ENCODE data around the gene CD81.

DNA sequence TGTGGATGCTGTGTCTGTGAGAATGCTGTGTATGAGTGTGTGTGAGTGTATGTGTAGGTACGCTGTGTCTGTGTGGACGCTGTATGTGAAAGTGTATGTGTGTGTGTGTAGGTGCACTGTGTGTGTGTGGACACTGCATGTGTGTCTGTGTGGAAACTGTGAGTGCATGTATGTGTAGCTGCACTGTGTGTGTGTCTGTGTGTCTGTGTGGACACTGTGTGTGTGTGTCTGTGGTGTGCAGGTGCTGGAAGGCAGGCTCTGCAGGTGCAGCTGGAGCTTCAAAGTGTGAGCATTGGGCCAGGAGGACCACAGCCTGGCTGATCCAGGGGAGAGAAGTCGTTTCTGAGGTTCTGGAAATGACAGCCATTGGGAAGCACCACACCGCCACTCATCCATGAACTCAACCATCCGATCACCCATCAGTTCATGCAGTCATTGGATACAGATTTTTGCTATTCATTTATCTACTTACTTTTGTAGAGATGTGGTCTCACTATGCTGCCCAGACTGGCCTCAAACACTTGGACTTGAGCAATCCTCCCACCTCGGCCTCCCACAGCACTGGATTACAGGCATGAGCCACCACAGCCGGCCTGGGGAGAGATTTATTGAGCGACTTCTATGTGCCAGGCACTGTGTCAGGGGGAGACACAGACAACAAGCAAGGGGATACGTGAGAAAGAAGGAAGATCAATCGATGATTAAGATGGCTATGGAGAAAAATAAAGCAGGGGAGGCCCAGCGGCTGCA, 57.6 kb downstream of the CD81 start:
- TF ChIP-seq, protein P1, sequence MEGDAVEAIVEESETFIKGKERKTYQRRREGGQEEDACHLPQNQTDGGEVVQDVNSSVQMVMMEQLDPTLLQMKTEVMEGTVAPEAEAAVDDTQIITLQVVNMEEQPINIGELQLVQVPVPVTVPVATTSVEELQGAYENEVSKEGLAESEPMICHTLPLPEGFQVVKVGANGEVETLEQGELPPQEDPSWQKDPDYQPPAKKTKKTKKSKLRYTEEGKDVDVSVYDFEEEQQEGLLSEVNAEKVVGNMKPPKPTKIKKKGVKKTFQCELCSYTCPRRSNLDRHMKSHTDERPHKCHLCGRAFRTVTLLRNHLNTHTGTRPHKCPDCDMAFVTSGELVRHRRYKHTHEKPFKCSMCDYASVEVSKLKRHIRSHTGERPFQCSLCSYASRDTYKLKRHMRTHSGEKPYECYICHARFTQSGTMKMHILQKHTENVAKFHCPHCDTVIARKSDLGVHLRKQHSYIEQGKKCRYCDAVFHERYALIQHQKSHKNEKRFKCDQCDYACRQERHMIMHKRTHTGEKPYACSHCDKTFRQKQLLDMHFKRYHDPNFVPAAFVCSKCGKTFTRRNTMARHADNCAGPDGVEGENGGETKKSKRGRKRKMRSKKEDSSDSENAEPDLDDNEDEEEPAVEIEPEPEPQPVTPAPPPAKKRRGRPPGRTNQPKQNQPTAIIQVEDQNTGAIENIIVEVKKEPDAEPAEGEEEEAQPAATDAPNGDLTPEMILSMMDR (conservative IDR thresholded peaks at IDR 0.05; ENCODE audit: low read depth in 2 of 2), result no peak
- no peak for TF ChIP-seq POLR2AphosphoS5 (IDR thresholded peaks at IDR 0.05; ENCODE audit: low read depth)
- TF ChIP-seq NANOG (IDR thresholded peaks at IDR 0.05; ENCODE audit: borderline replicate concordance), result no peak
- TF ChIP-seq EZH2 (IDR thresholded peaks at IDR 0.05; ENCODE audit: low read depth, unreplicated experiment), result no peak
- TF ChIP-seq STAT1 (IDR thresholded peaks at IDR 0.05; ENCODE audit: unreplicated experiment), result no peak
